Left ventricle myocardium inferior (tissue), 1 donor: ENCODE results near the gene HIPK2. TPM values are rescaled to one million over a fixed set of nuclear protein-coding genes. Genes with fewer than 3 reads are reported as not detected.

Source experiments
- DNase-seq: peaks from one replicate; pipeline ENCODE4 v3.0.0-alpha.2; 2020
- H3K27ac ChIP-seq: fragments of 200-600 bp; replicated peaks from 2 replicates; pipeline ENCODE4 v1.8.0; 2021
- H3K27me3 ChIP-seq: fragments of 200-600 bp; 2 replicates; pipeline ENCODE4 v1.8.0; 2021; ENCODE audit warnings: low read depth
- H3K36me3 ChIP-seq: fragments of 200-600 bp; 2 replicates; pipeline ENCODE4 v1.8.0; 2021
- H3K4me1 ChIP-seq: fragments of 200-600 bp; 2 replicates; pipeline ENCODE4 v1.8.0; 2021
- H3K4me3 ChIP-seq: fragments of 200-600 bp; 2 replicates; pipeline ENCODE4 v1.8.0; 2021; ENCODE audit warnings: mild to moderate bottlenecking, moderate library complexity
- H3K9me3 ChIP-seq: fragments of 200-600 bp; replicated peaks from 2 replicates; pipeline ENCODE4 v1.8.0; 2021
- CTCF ChIP-seq: fragments of 200-600 bp; IDR thresholded peaks from 2 replicates; pipeline ENCODE4 v1.8.0; 2021; ENCODE audit warnings: antibody characterized with exemption, mild to moderate bottlenecking, borderline replicate concordance
- intact Hi-C: fragments of 100-400 bp; cut with micrococcal nuclease; formaldehyde crosslinking; loops from one replicate; pipeline ENCODE4 v1.11.0; 2022
- total RNA-seq: library from RNA; stranded (reverse); fragmentation: NEBNext Ultra II Directional; extraction: Animal tissue kit (Norgen Biotek cat#: 25700); gene quantifications from one replicate; pipeline ENCODE4 v1.2.1, GENCODE V29; 2021
- donor health status: DM: no; HTN: yes; CAD: no; lungs with severe emphysema.

Gene HIPK2
- total RNA-seq, 1 donor from 2014 or later = 127 TPM

GRCh38 chr7:139821349-139822105 lies 43.7 kb upstream of the HIPK2 start:
- no peak overlapping the region for H3K4me3 ChIP-seq
- H3K27ac ChIP-seq = no peak overlapping the region
- H3K27me3 ChIP-seq = peaks cover 25% of the 10 kb centered on the region
- intact Hi-C loops = no loop called here
- no peaks in the 10 kb centered on the region for H3K36me3 ChIP-seq
- no peak for TF ChIP-seq CTCF
- H3K9me3 ChIP-seq = no peaks in the 10 kb centered on the region
- no peaks in the 10 kb centered on the region for H3K4me1 ChIP-seq
- no peak for DNase-seq

GRCh38 chr7:139820089-139820488 lies 42.3 kb upstream of the HIPK2 start:
- H3K36me3 ChIP-seq = no peaks in the 10 kb centered on the region
- peaks cover 17% of the 10 kb centered on the region for H3K27me3 ChIP-seq
- no peak for TF ChIP-seq CTCF
- no peak for DNase-seq
- H3K27ac ChIP-seq = no peak overlapping the region
- H3K4me1 ChIP-seq = no peaks in the 10 kb centered on the region
- no peaks in the 10 kb centered on the region for H3K9me3 ChIP-seq
- intact Hi-C loops = no loop called here
- no peak overlapping the region for H3K4me3 ChIP-seq

- Histone ChIP-seq H3K4me3 (no peak overlapping the region), H3K9me3 (no peaks in the 10 kb centered on the region), H3K4me1 (no peaks in the 10 kb centered on the region), H3K27me3 (peaks cover 11% of the 10 kb centered on the region), H3K27ac (no peak overlapping the region), H3K36me3 (no peaks in the 10 kb centered on the region)
- DNase-seq = no peak
- intact Hi-C loops = no loop called here
- TF ChIP-seq CTCF = no peak
These were observed 39.5 kb upstream of the HIPK2 start for GRCh38 chr7:139817249-139817648.

DNA sequence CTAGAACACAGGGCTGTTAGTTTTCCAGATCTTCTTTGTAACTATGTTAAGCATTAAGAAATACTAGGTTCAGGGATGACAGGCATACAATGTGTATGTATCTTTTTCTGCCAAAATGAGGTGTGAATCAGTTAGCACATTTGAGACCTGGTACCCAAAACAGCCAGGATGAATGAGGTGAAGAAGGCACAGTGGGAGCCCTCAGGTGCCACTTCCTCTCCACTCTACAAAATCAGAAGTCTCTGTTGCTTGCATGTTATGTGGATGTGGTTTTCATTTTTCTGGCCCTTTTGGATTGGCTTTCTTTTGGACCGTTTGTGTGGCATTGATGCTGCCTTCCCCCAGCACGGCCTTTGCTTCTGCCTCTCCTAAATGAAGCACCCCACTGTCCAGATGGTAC lies 35.9 kb upstream of the HIPK2 start:
- Histone ChIP-seq H3K9me3 (no peaks in the 10 kb centered on the region), H3K4me3 (no peak overlapping the region), H3K36me3 (no peaks in the 10 kb centered on the region), H3K4me1 (no peaks in the 10 kb centered on the region), H3K27ac (no peak overlapping the region), H3K27me3 (no peaks in the 10 kb centered on the region)
- intact Hi-C loops = no loop called here
- DNase-seq = no peak
- no peak for TF ChIP-seq CTCF

GRCh38 chr7:139813151-139813550 lies 35.4 kb upstream of the HIPK2 start:
- intact Hi-C loops = no loop called here
- Histone ChIP-seq H3K27me3 (no peaks in the 10 kb centered on the region), H3K27ac (no peak overlapping the region), H3K36me3 (no peaks in the 10 kb centered on the region), H3K9me3 (no peaks in the 10 kb centered on the region), H3K4me1 (no peaks in the 10 kb centered on the region), H3K4me3 (no peak overlapping the region)
- no peak for DNase-seq
- TF ChIP-seq CTCF = no peak
